ENCODE results near the gene TTC6. TPM values are rescaled to one million over a fixed set of nuclear protein-coding genes. Genes with fewer than 3 reads are reported as not detected.
A peak's percentile ranks its signal among the peaks of the same experiment; 100 is the strongest.

Gene TTC6
- total and polyA plus RNA-seq, 4 donors, result not detected

- intact Hi-C loops (cut with DNase I), result loop anchor here in 1 of 2 donors (10.0 kb wide), 2 partner anchors 349 to 929 kb away; partner anchors contain the start of gene PAX9
- DNase-seq, result no peak
- H3K36me3 ChIP-seq (ENCODE audit: control insufficient read depth in 1 of 2, insufficient read depth in 2 of 2, low read length in 1 of 2), result no peaks in the 10 kb centered on the region
- no peak for ATAC-seq (ENCODE audit: low FRiP score)
- no peaks in the 10 kb centered on the region for H3K4me1 ChIP-seq (ENCODE audit: control insufficient read depth in 1 of 2, insufficient read depth in 2 of 2, low read length in 2 of 2)
- no peak overlapping the region for H3K27ac ChIP-seq (ENCODE audit: low read depth in 1 of 2, low read length in 2 of 2)
- H3K4me3 ChIP-seq (ENCODE audit: low read length in 2 of 2), result peak overlapping the region in 1 of 2 donors; percentile 3
- H3K27me3 ChIP-seq (ENCODE audit: control insufficient read depth in 1 of 2, insufficient read depth in 2 of 2, low read length in 1 of 2), result no peaks in the 10 kb centered on the region
- no peaks in the 10 kb centered on the region for H3K9me3 ChIP-seq (ENCODE audit: control insufficient read depth, low read length)
- 23 to 25% methylated on average over 14 of the region's 14 CpGs for whole genome bisulfite sequencing, 2 donors
Measured at GRCh38 chr14:37593511-37594237, 1.8 kb upstream of the TTC6 start.

- Histone ChIP-seq H3K27ac (ENCODE audit: low read depth in 1 of 2, low read length in 2 of 2) (no peak overlapping the region), H3K9me3 (ENCODE audit: control insufficient read depth, low read length) (no peaks in the 10 kb centered on the region), H3K27me3 (ENCODE audit: control insufficient read depth in 1 of 2, insufficient read depth in 2 of 2, low read length in 1 of 2) (peaks cover 0 to 3% of the 10 kb centered on the region in 2 donors), H3K36me3 (ENCODE audit: control insufficient read depth in 1 of 2, insufficient read depth in 2 of 2, low read length in 1 of 2) (no peaks in the 10 kb centered on the region), H3K4me1 (ENCODE audit: control insufficient read depth in 1 of 2, insufficient read depth in 2 of 2, low read length in 2 of 2) (no peaks in the 10 kb centered on the region), H3K4me3 (ENCODE audit: low read length in 2 of 2) (peak overlapping the region in 1 of 2 donors; percentile 3)
- intact Hi-C loops (cut with DNase I), result loop anchor here in 1 of 2 donors (10.0 kb wide), 2 partner anchors 350 to 930 kb away; partner anchors contain the start of gene PAX9
- ATAC-seq (ENCODE audit: low FRiP score) (no peak), DNase-seq (peak in 1 of 2 donors; percentile 72)
- WGBS, 2 donors, result 2 to 3% methylated on average over 51 to 56 of the region's 56 CpGs
Measured at GRCh38 chr14:37594238-37594970, 1.0 kb upstream of the TTC6 start.

GRCh38 chr14:37595809-37596621, 586 bp downstream of the TTC6 start:
- Histone ChIP-seq H3K36me3 (ENCODE audit: control insufficient read depth in 1 of 2, insufficient read depth in 2 of 2, low read length in 1 of 2) (no peaks in the 10 kb centered on the region), H3K27ac (ENCODE audit: low read depth in 1 of 2, low read length in 2 of 2) (no peak overlapping the region), H3K9me3 (ENCODE audit: control insufficient read depth, low read length) (no peaks in the 10 kb centered on the region), H3K4me1 (ENCODE audit: control insufficient read depth in 1 of 2, insufficient read depth in 2 of 2, low read length in 2 of 2) (no peaks in the 10 kb centered on the region), H3K27me3 (ENCODE audit: control insufficient read depth in 1 of 2, insufficient read depth in 2 of 2, low read length in 1 of 2) (peaks cover 0 to 3% of the 10 kb centered on the region in 2 donors), H3K4me3 (ENCODE audit: low read length in 2 of 2) (no peak overlapping the region)
- ATAC-seq (ENCODE audit: low FRiP score), result no peak
- 9 to 14% methylated on average over 45 to 46 of the region's 46 CpGs for WGBS, 2 donors
- intact Hi-C loops (cut with DNase I), result loop anchor here in 1 of 2 donors (10.0 kb wide), 2 partner anchors 351 to 931 kb away; partner anchors contain the start of gene PAX9
- peak in 1 of 2 donors; percentile 73 for DNase-seq

GRCh38 chr14:37596790-37597472, 1.5 kb downstream of the TTC6 start:
- H3K4me1 ChIP-seq (ENCODE audit: control insufficient read depth in 1 of 2, insufficient read depth in 2 of 2, low read length in 2 of 2), result no peaks in the 10 kb centered on the region
- 25 to 30% methylated on average over 7 of the region's 7 CpGs for WGBS, 2 donors
- ATAC-seq (ENCODE audit: low FRiP score) (no peak), DNase-seq (no peak)
- H3K9me3 ChIP-seq (ENCODE audit: control insufficient read depth, low read length), result no peaks in the 10 kb centered on the region
- no peak overlapping the region for H3K27ac ChIP-seq (ENCODE audit: low read depth in 1 of 2, low read length in 2 of 2)
- H3K4me3 ChIP-seq (ENCODE audit: low read length in 2 of 2), result no peak overlapping the region
- intact Hi-C loops (cut with DNase I), result loop anchor here in 1 of 2 donors (10.0 kb wide), 2 partner anchors 352 to 932 kb away; partner anchors contain the start of gene PAX9
- H3K36me3 ChIP-seq (ENCODE audit: control insufficient read depth in 1 of 2, insufficient read depth in 2 of 2, low read length in 1 of 2), result no peaks in the 10 kb centered on the region
- peaks cover 0 to 6% of the 10 kb centered on the region in 2 donors for H3K27me3 ChIP-seq (ENCODE audit: control insufficient read depth in 1 of 2, insufficient read depth in 2 of 2, low read length in 1 of 2)

- Histone ChIP-seq H3K36me3 (ENCODE audit: control insufficient read depth in 1 of 2, insufficient read depth in 2 of 2, low read length in 1 of 2) (no peaks in the 10 kb centered on the region), H3K27ac (ENCODE audit: low read depth in 1 of 2, low read length in 2 of 2) (no peak overlapping the region)
Measured at GRCh38 chr14:37597538-37597913, 2.1 kb downstream of the TTC6 start.

GRCh38 chr14:37597914-37598746, 2.7 kb downstream of the TTC6 start:
- Histone ChIP-seq H3K27ac (ENCODE audit: low read depth in 1 of 2, low read length in 2 of 2) (no peak overlapping the region), H3K27me3 (ENCODE audit: control insufficient read depth in 1 of 2, insufficient read depth in 2 of 2, low read length in 1 of 2) (peaks cover 0 to 8% of the 10 kb centered on the region in 2 donors), H3K36me3 (ENCODE audit: control insufficient read depth in 1 of 2, insufficient read depth in 2 of 2, low read length in 1 of 2) (no peaks in the 10 kb centered on the region), H3K9me3 (ENCODE audit: control insufficient read depth, low read length) (no peaks in the 10 kb centered on the region), H3K4me3 (ENCODE audit: low read length in 2 of 2) (no peak overlapping the region), H3K4me1 (ENCODE audit: control insufficient read depth in 1 of 2, insufficient read depth in 2 of 2, low read length in 2 of 2) (no peaks in the 10 kb centered on the region)
- DNase-seq (peak in 1 of 2 donors; percentile 69), ATAC-seq (ENCODE audit: low FRiP score) (no peak)
- intact Hi-C loops (cut with DNase I), result loop anchor here in 1 of 2 donors (10.0 kb wide), 2 partner anchors 353 to 933 kb away; partner anchors contain the start of gene PAX9
- WGBS, 2 donors, result 5 to 9% methylated on average over 46 to 50 of the region's 50 CpGs

More at GRCh38 chr14:37597538-37597913, 2.1 kb downstream of the TTC6 start:
- no peak overlapping the region for H3K4me3 ChIP-seq (ENCODE audit: low read length in 2 of 2)
- H3K4me1 ChIP-seq (ENCODE audit: control insufficient read depth in 1 of 2, insufficient read depth in 2 of 2, low read length in 2 of 2), result no peaks in the 10 kb centered on the region
- H3K9me3 ChIP-seq (ENCODE audit: control insufficient read depth, low read length), result no peaks in the 10 kb centered on the region
- H3K27me3 ChIP-seq (ENCODE audit: control insufficient read depth in 1 of 2, insufficient read depth in 2 of 2, low read length in 1 of 2), result peaks cover 0 to 8% of the 10 kb centered on the region in 2 donors
- ATAC-seq (ENCODE audit: low FRiP score) (no peak), DNase-seq (peak in 1 of 2 donors; percentile 66)
- intact Hi-C loops (cut with DNase I), result loop anchor here in 1 of 2 donors (10.0 kb wide), 2 partner anchors 353 to 933 kb away; partner anchors contain the start of gene PAX9
- WGBS, 2 donors, result 8 to 15% methylated on average over 20 of the region's 20 CpGs

- H3K9me3 ChIP-seq (ENCODE audit: control insufficient read depth, low read length), result peaks cover 2% of the 10 kb centered on the region
- H3K4me1 ChIP-seq (ENCODE audit: control insufficient read depth in 1 of 2, insufficient read depth in 2 of 2, low read length in 2 of 2), result no peaks in the 10 kb centered on the region
- no peak overlapping the region for H3K27ac ChIP-seq (ENCODE audit: low read depth in 1 of 2, low read length in 2 of 2)
- WGBS, 2 donors, result 18 to 21% methylated on average over 32 to 36 of the region's 36 CpGs
- peaks cover 0 to 8% of the 10 kb centered on the region in 2 donors for H3K27me3 ChIP-seq (ENCODE audit: control insufficient read depth in 1 of 2, insufficient read depth in 2 of 2, low read length in 1 of 2)
- DNase-seq (no peak), ATAC-seq (ENCODE audit: low FRiP score) (no peak)
- intact Hi-C loops (cut with DNase I), result loop anchor here in 1 of 2 donors (10.0 kb wide), 2 partner anchors 354 to 934 kb away; partner anchors contain the start of gene PAX9
- no peaks in the 10 kb centered on the region for H3K36me3 ChIP-seq (ENCODE audit: control insufficient read depth in 1 of 2, insufficient read depth in 2 of 2, low read length in 1 of 2)
- no peak overlapping the region for H3K4me3 ChIP-seq (ENCODE audit: low read length in 2 of 2)
Measured at GRCh38 chr14:37598747-37599506, 3.5 kb downstream of the TTC6 start.
